Body of pancreas (tissue), 4 donors: ENCODE data around the gene TRIOBP.

ENCODE experiments used
- CTCF ChIP-seq, 7 experiments: fragments of 450-650 bp in 4 of 7; fragments of 200-600 bp in 3 of 7; sonication (generic) in 3 of 7; IDR thresholded peaks; one replicate each; pipeline ENCODE4 v1.5.1; 2016 to 2019; ENCODE audit warnings: antibody characterized with exemption in 7 of 7
- POLR2A ChIP-seq, 3 donors: fragments of 450-650 bp; IDR thresholded peaks; one replicate each; pipeline ENCODE4 v1.6.1; 2016; ENCODE audit warnings: antibody characterized with exemption in 3 of 3, mild to moderate bottlenecking in 2 of 3

GRCh38 chr22:37697538-37697835 lies 639 bp downstream of the TRIOBP start:
- TF ChIP-seq CTCF (IDR thresholded peaks at IDR 0.05) (no peak), POLR2A (IDR thresholded peaks at IDR 0.05) (no peak)
